OCI-LY1 (cell line): Measurements from ENCODE around the gene CBLL1.

ENCODE experiments used
- H2AFZ ChIP-seq: fragments of 200-600 bp; sonication (generic), shearing (Covaris generic); 2 replicates; pipeline ENCODE4 v1.6.0; 2014; ENCODE audit warnings: antibody characterized with exemption, mild to moderate bottlenecking, low read length
- H3F3A ChIP-seq: fragments of 200-600 bp; sonication (generic), shearing (Covaris generic); 2 replicates; pipeline ENCODE4 v1.6.0; 2014; ENCODE audit warnings: mild to moderate bottlenecking, antibody characterized with exemption, low read length, moderate library complexity; ENCODE audit not compliant: insufficient read depth
- H3K27ac ChIP-seq: fragments of 200-600 bp; sonication (generic); 2 replicates; pipeline ENCODE4 v1.5.1; 2014; ENCODE audit warnings: low read length, mixed run types, mild to moderate bottlenecking, low read depth; ENCODE audit not compliant: poor library complexity, severe bottlenecking
- H3K27me3 ChIP-seq: fragments of 200-600 bp; sonication (generic); 2 replicates; pipeline ENCODE4 v1.6.0; 2014; ENCODE audit warnings: antibody characterized with exemption, mild to moderate bottlenecking, low read length, moderate library complexity; ENCODE audit not compliant: insufficient read depth
- H3K36me3 ChIP-seq: fragments of 200-600 bp; sonication (generic); 2 replicates; pipeline ENCODE4 v1.6.1; 2014; ENCODE audit warnings: mild to moderate bottlenecking, antibody characterized with exemption, low read length, moderate library complexity, mixed read lengths; ENCODE audit not compliant: insufficient read depth
- H3K4me1 ChIP-seq: fragments of 200-600 bp; sonication (generic); 2 replicates; pipeline ENCODE4 v1.5.1; 2014; ENCODE audit warnings: mild to moderate bottlenecking, low read length, moderate library complexity; ENCODE audit not compliant: insufficient read depth, severe bottlenecking
- H3K4me2 ChIP-seq: fragments of 200-600 bp; sonication (generic), shearing (Covaris generic); 2 replicates; pipeline ENCODE4 v1.6.1; 2014; ENCODE audit warnings: low read length
- H3K4me3 ChIP-seq: fragments of 200-600 bp; sonication (generic); 2 replicates; pipeline ENCODE4 v1.5.1; 2014; ENCODE audit warnings: low read length, low read depth, mild to moderate bottlenecking, mixed read lengths; ENCODE audit not compliant: poor library complexity, severe bottlenecking
- H3K79me2 ChIP-seq: fragments of 200-600 bp; shearing (Covaris generic); 2 replicates; pipeline ENCODE4 v1.6.1; 2016; ENCODE audit warnings: mixed run types, low read length, mixed read lengths; ENCODE audit not compliant: insufficient read depth
- H3K9ac ChIP-seq: fragments of 200-600 bp; sonication (generic), shearing (Covaris generic); 2 replicates; pipeline ENCODE4 v1.6.1; 2014; ENCODE audit warnings: mild to moderate bottlenecking, low read length, mixed read lengths
- H3K9me2 ChIP-seq: fragments of 200-600 bp; sonication (generic), shearing (Covaris generic); 2 replicates; pipeline ENCODE4 v1.6.1; 2014; ENCODE audit warnings: low read depth, mild to moderate bottlenecking, low read length, mixed read lengths
- H3K9me3 ChIP-seq: fragments of 200-600 bp; shearing (Covaris generic); 2 replicates; pipeline ENCODE4 v1.6.1; 2014; ENCODE audit warnings: low read length, mixed read lengths
- H4K20me1 ChIP-seq: fragments of 200-600 bp; sonication (generic), shearing (Covaris generic); 2 replicates; pipeline ENCODE4 v1.6.0; 2016; ENCODE audit warnings: mild to moderate bottlenecking, low read length; ENCODE audit not compliant: insufficient read depth
- EZH2 ChIP-seq: fragments of 200-600 bp; sonication (generic), shearing (Covaris generic); IDR thresholded peaks from 2 replicates; pipeline ENCODE4 v1.8.0; 2017; ENCODE audit warnings: borderline replicate concordance, mixed run types, mild to moderate bottlenecking, antibody characterized with exemption, low read length, moderate library complexity, mixed read lengths
- TF ChIP-seq, protein P1 (sequence below): fragments of 200-600 bp; sonication (generic), shearing (Covaris generic); IDR thresholded peaks from 2 replicates; pipeline ENCODE4 v1.5.1; 2017; ENCODE audit warnings: mild to moderate bottlenecking, antibody characterized with exemption, low read length, moderate library complexity, mixed read lengths

The CBLL1 gene

GRCh38 chr7:107785170-107785569 lies 41.2 kb downstream of the CBLL1 start:
- TF ChIP-seq, protein P1, sequence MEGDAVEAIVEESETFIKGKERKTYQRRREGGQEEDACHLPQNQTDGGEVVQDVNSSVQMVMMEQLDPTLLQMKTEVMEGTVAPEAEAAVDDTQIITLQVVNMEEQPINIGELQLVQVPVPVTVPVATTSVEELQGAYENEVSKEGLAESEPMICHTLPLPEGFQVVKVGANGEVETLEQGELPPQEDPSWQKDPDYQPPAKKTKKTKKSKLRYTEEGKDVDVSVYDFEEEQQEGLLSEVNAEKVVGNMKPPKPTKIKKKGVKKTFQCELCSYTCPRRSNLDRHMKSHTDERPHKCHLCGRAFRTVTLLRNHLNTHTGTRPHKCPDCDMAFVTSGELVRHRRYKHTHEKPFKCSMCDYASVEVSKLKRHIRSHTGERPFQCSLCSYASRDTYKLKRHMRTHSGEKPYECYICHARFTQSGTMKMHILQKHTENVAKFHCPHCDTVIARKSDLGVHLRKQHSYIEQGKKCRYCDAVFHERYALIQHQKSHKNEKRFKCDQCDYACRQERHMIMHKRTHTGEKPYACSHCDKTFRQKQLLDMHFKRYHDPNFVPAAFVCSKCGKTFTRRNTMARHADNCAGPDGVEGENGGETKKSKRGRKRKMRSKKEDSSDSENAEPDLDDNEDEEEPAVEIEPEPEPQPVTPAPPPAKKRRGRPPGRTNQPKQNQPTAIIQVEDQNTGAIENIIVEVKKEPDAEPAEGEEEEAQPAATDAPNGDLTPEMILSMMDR, result no peak
- TF ChIP-seq EZH2, result no peak
- Histone ChIP-seq H3K36me3 (no peaks in the 10 kb centered on the region), H3K4me1 (no peaks in the 10 kb centered on the region), H3K9ac (no peak overlapping the region), H3K9me2 (no peaks in the 10 kb centered on the region), H3K4me2 (no peak overlapping the region), H3K79me2 (no peaks in the 10 kb centered on the region), H4K20me1 (no peaks in the 10 kb centered on the region), H3K27ac (no peak overlapping the region), H3F3A (no peaks in the 10 kb centered on the region), H3K4me3 (no peak overlapping the region), H2AFZ (no peak overlapping the region), H3K9me3 (no peaks in the 10 kb centered on the region), H3K27me3 (no peaks in the 10 kb centered on the region)

DNA sequence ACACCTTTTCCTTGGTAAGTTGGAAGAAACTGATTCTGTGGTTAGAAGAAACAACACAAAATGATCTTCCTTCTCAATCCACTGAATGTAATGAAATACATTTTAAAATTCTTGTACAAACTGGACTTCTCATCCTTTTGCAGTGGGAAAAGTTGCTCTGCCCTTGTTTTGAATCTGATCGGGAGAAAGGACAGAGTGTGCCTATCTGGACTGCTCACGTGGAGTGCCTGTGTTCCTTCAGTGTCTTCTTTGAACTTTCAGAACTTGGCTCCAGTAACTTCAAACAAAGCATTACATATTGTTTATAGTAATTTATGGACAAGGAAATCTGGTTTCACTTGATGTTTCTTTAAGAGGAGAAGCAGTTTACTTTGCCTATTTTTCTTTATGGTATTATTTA lies 42.0 kb downstream of the CBLL1 start:
- Histone ChIP-seq H3K9ac (no peak overlapping the region), H3F3A (no peaks in the 10 kb centered on the region), H3K9me2 (no peaks in the 10 kb centered on the region), H3K36me3 (no peaks in the 10 kb centered on the region), H3K27ac (no peak overlapping the region), H3K4me2 (no peak overlapping the region), H3K79me2 (no peaks in the 10 kb centered on the region), H3K4me1 (no peaks in the 10 kb centered on the region), H3K9me3 (no peaks in the 10 kb centered on the region), H3K27me3 (no peaks in the 10 kb centered on the region), H4K20me1 (no peaks in the 10 kb centered on the region), H2AFZ (no peak overlapping the region), H3K4me3 (no peak overlapping the region)
- TF ChIP-seq, protein P1, result no peak
- TF ChIP-seq EZH2, result no peak

GRCh38 chr7:107788216-107788615 lies 44.3 kb downstream of the CBLL1 start:
- no peak overlapping the region for H3K9ac ChIP-seq
- H3K27ac ChIP-seq, result no peak overlapping the region
- TF ChIP-seq, protein P1, result no peak
- no peak for TF ChIP-seq EZH2
- H4K20me1 ChIP-seq, result no peaks in the 10 kb centered on the region
- no peaks in the 10 kb centered on the region for H3K27me3 ChIP-seq
- H3K4me1 ChIP-seq, result no peaks in the 10 kb centered on the region
- H3F3A ChIP-seq, result no peaks in the 10 kb centered on the region
- no peaks in the 10 kb centered on the region for H3K79me2 ChIP-seq
- no peak overlapping the region for H3K4me2 ChIP-seq
- no peaks in the 10 kb centered on the region for H3K9me2 ChIP-seq
- H3K36me3 ChIP-seq, result no peaks in the 10 kb centered on the region
- no peaks in the 10 kb centered on the region for H3K9me3 ChIP-seq
- H3K4me3 ChIP-seq, result no peak overlapping the region
- no peak overlapping the region for H2AFZ ChIP-seq
